ENCODE measurements around the gene PPIA. TPM values are rescaled to one million over a fixed set of nuclear protein-coding genes. Genes with fewer than 3 reads are reported as not detected.

The PPIA gene
- total RNA-seq, 1 experiment from 2014 or later: 2,409 TPM

DNA sequence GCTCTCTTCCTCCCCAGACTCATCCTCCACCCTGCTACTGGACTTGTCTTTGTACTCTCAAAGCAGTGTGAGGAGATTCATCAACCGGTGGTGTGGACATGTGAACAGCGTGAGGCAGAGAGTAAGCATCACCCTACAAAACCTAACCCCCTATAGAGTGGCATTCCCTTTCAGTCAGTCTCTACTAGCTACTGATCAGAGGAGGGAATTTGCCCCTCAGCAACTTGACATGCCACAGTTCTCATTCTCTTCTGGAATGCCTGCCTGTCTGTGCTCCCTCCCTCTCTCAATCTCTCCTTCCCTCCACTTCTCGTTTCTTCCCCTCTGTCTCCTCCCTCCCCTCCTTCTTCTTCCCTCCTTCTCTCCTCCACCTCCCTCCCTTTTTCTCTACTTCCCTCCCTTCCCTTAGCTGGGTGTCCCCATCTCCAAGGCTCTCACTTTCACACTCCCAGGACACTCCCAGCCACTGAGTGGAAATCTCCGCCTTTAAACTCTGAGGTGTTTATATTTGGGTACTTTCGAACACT lies 26.8 kb downstream of the PPIA start:
- Histone ChIP-seq H2BK20ac (ENCODE audit: low read depth, low read length, poor library complexity, severe bottlenecking) (no peak overlapping the region), H3K4me1 (ENCODE audit: insufficient read depth, low read length) (no peaks in the 10 kb centered on the region), H3K4me2 (ENCODE audit: insufficient read depth, insufficient read length, low read length) (no peak overlapping the region), H4K91ac (ENCODE audit: insufficient read length, low read depth, low read length) (no peak overlapping the region), H3K9ac (ENCODE audit: extremely low read depth, insufficient read length, low read length) (no peak overlapping the region), H2BK5ac (ENCODE audit: insufficient read length, low read length) (no peak overlapping the region), H3K18ac (ENCODE audit: insufficient read length, low read depth, low read length) (no peak overlapping the region), H2BK12ac (ENCODE audit: insufficient read length, low read depth, low read length) (no peak overlapping the region), H3K23me2 (ENCODE audit: insufficient read length, low read depth, low read length, poor library complexity, severe bottlenecking) (no peaks in the 10 kb centered on the region), H3T11ph (ENCODE audit: low read length) (no peak overlapping the region), H3K79me2 (ENCODE audit: insufficient read depth, low read length) (no peaks in the 10 kb centered on the region), H4K5ac (ENCODE audit: insufficient read length, low read depth, low read length) (no peak overlapping the region), H3K14ac (ENCODE audit: insufficient read depth, low read length) (no peak overlapping the region), H2AK5ac (ENCODE audit: insufficient read length, low read length) (no peak overlapping the region), H4K8ac (replicated peaks; ENCODE audit: insufficient read length, low read depth, low read length) (no peak overlapping the region), H3K56ac (ENCODE audit: insufficient read length, low read depth, low read length) (no peak overlapping the region), H3K9me3 (ENCODE audit: control insufficient read depth, low read depth, low read length) (no peaks in the 10 kb centered on the region), H3K4ac (ENCODE audit: low read depth, low read length) (no peak overlapping the region), H3K79me1 (ENCODE audit: insufficient read depth, low read depth, low read length, poor library complexity, severe bottlenecking) (no peaks in the 10 kb centered on the region), H3K27me3 (ENCODE audit: insufficient read depth, low read length) (no peaks in the 10 kb centered on the region), H2AFZ (ENCODE audit: low read length) (no peak overlapping the region), H3K27ac (ENCODE audit: insufficient read length, low read depth, low read length) (no peak overlapping the region), H2BK15ac (ENCODE audit: low read depth, low read length) (no peak overlapping the region), H2BK120ac (ENCODE audit: low read depth, low read length, poor library complexity, severe bottlenecking) (no peak overlapping the region), H3K23ac (ENCODE audit: insufficient read length, low read depth, low read length) (no peak overlapping the region), H4K20me1 (ENCODE audit: control insufficient read depth, insufficient read depth, insufficient read length) (no peaks in the 10 kb centered on the region)
- H3K9me3 Mint-ChIP-seq: no peaks in the 10 kb centered on the region
- peaks cover 3 to 18% (median 18%) of the 10 kb centered on the region in 3 experiments for H3K36me3 Mint-ChIP-seq (ENCODE audit: insufficient read depth in 1 of 3, low read depth in 3 of 3)
- WGBS (ENCODE audit: extremely low coverage, insufficient read length, low lambda C conversion rate): no CpG with 5 or more reads among the region's 5 CpGs
- H3K27me3 Mint-ChIP-seq (ENCODE audit: low read depth): no peaks in the 10 kb centered on the region
- no peak overlapping the region for H3K4me3 Mint-ChIP-seq
- DNase-seq: no peak
- H3K27ac Mint-ChIP-seq: peak overlapping the region in 2 of 3 experiments; percentile 74 to 93; a peak in 5 of 7 replicates
- TF ChIP-seq, protein P1, sequence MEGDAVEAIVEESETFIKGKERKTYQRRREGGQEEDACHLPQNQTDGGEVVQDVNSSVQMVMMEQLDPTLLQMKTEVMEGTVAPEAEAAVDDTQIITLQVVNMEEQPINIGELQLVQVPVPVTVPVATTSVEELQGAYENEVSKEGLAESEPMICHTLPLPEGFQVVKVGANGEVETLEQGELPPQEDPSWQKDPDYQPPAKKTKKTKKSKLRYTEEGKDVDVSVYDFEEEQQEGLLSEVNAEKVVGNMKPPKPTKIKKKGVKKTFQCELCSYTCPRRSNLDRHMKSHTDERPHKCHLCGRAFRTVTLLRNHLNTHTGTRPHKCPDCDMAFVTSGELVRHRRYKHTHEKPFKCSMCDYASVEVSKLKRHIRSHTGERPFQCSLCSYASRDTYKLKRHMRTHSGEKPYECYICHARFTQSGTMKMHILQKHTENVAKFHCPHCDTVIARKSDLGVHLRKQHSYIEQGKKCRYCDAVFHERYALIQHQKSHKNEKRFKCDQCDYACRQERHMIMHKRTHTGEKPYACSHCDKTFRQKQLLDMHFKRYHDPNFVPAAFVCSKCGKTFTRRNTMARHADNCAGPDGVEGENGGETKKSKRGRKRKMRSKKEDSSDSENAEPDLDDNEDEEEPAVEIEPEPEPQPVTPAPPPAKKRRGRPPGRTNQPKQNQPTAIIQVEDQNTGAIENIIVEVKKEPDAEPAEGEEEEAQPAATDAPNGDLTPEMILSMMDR (conservative IDR thresholded peaks at IDR 0.05): no peak
- peaks cover 0 to 7% of the 10 kb centered on the region in 2 experiments; a peak in 2 of 4 replicates for H3K4me1 Mint-ChIP-seq

Measured in H9 (cell line).